Endodermal cell (in vitro differentiated cells): ENCODE measurements around the gene DENND1A. TPM values are rescaled to one million over a fixed set of nuclear protein-coding genes. Genes with fewer than 3 reads are reported as not detected.

Source experiments
- DNase-seq: peaks from one replicate; pipeline ENCODE4 v3.0.0-alpha.2; 2017
- H3K27ac ChIP-seq: 2 replicates; pipeline ENCODE4 v1.5.1; 2013; ENCODE audit warnings: mild to moderate bottlenecking, low read depth, low read length, moderate library complexity
- H3K27me3 ChIP-seq: 2 replicates; pipeline ENCODE4 v1.6.1; 2013; ENCODE audit warnings: mild to moderate bottlenecking, low read length, moderate library complexity; ENCODE audit not compliant: insufficient read depth, control insufficient read depth, poor library complexity, severe bottlenecking
- H3K36me3 ChIP-seq: 2 replicates; pipeline ENCODE4 v1.7.0; 2013; ENCODE audit warnings: mild to moderate bottlenecking, low read length, moderate library complexity; ENCODE audit not compliant: control insufficient read depth, insufficient read depth
- H3K4me1 ChIP-seq: one replicate; pipeline ENCODE4 v1.7.0; 2013; ENCODE audit warnings: low read length; ENCODE audit not compliant: control insufficient read depth, insufficient read depth
- H3K4me3 ChIP-seq: 2 replicates; pipeline ENCODE4 v1.5.1; 2013; ENCODE audit warnings: mild to moderate bottlenecking, low read length, moderate library complexity
- H3K9ac ChIP-seq: 2 replicates; pipeline ENCODE4 v1.6.1; 2013; ENCODE audit warnings: mild to moderate bottlenecking, low read length, moderate library complexity; ENCODE audit not compliant: poor library complexity, severe bottlenecking; ENCODE audit errors: extremely low read depth
- H3K9me3 ChIP-seq: 2 replicates; pipeline ENCODE4 v1.6.1; 2013; ENCODE audit warnings: mild to moderate bottlenecking, low read length, moderate library complexity; ENCODE audit not compliant: control insufficient read depth
- H3K27ac Mint-ChIP-seq: 2 replicates; pipeline ENCODE4 v1.8.0; 2020; ENCODE audit warnings: mixed read lengths
- H3K27me3 Mint-ChIP-seq: 2 replicates; pipeline ENCODE4 v1.8.0; 2021; ENCODE audit warnings: mild to moderate bottlenecking, mixed read lengths; ENCODE audit not compliant: insufficient read depth
- H3K36me3 Mint-ChIP-seq: 2 replicates; pipeline ENCODE4 v1.8.0; 2020; ENCODE audit warnings: low read depth, mixed read lengths
- H3K4me1 Mint-ChIP-seq: 2 replicates; pipeline ENCODE4 v1.8.0; 2020; ENCODE audit warnings: mixed read lengths
- H3K4me3 Mint-ChIP-seq: 2 replicates; pipeline ENCODE4 v1.8.0; 2020; ENCODE audit warnings: mild to moderate bottlenecking, moderate library complexity, mixed read lengths
- H3K9me3 Mint-ChIP-seq: 2 replicates; pipeline ENCODE4 v1.8.0; 2020; ENCODE audit warnings: mild to moderate bottlenecking, mixed read lengths
- CTCF ChIP-seq: fragments of 200-600 bp; sonication (generic); conservative IDR thresholded peaks from 2 replicates; pipeline ENCODE4 v1.5.0; 2021; ENCODE audit warnings: antibody characterized with exemption, mild to moderate bottlenecking
- WGBS, 2 experiments: methylation state at CpG; one replicate each; pipeline versions ENCODE4 v1.1.5 to v1.1.7; 2013; ENCODE audit warnings: missing lambda C conversion rate in 2 of 2, mixed read lengths in 1 of 2; ENCODE audit not compliant: insufficient coverage in 1 of 2, insufficient read length in 1 of 2; 5-methylcytosine and 5-hydroxymethylcytosine counted together
- total RNA-seq, 2 donors: library from RNA; stranded (reverse); fragmentation: NEBNext Ultra II Directional in 1 of 2; extraction: Animal tissue kit (Norgen Biotek cat#: 25700) in 1 of 2; gene quantifications; 2 replicates in 1 of 2; 3 replicates in 1 of 2; pipeline ENCODE4 v1.2.1, GENCODE V29; 2021

DENND1A gene
- total RNA-seq, 2 donors from 2014 or later, result 29.5 to 38.4 TPM

- Histone ChIP-seq H3K27me3 (no peaks in the 10 kb centered on the region), H3K27ac (no peak overlapping the region), H3K4me1 (no peaks in the 10 kb centered on the region), H3K36me3 (no peaks in the 10 kb centered on the region), H3K9me3 (peaks cover 16% of the 10 kb centered on the region), H3K9ac (no peak overlapping the region), H3K4me3 (no peak overlapping the region)
- Mint-ChIP-seq H3K27me3 (no peaks in the 10 kb centered on the region), H3K4me1 (peaks cover 29% of the 10 kb centered on the region), H3K9me3 (peaks cover 17% of the 10 kb centered on the region), H3K36me3 (peaks cover 19% of the 10 kb centered on the region), H3K4me3 (no peak overlapping the region), H3K27ac (no peak overlapping the region)
- WGBS, 2 experiments, result 94% methylated on average over 1 of the region's 3 CpGs; no CpG with 5 or more reads in 1 of the 2 experiments
- no peak for TF ChIP-seq CTCF
- no peak for DNase-seq
These were observed 6.0 kb downstream of the DENND1A start for GRCh38 chr9:123923884-123924283.

DNA sequence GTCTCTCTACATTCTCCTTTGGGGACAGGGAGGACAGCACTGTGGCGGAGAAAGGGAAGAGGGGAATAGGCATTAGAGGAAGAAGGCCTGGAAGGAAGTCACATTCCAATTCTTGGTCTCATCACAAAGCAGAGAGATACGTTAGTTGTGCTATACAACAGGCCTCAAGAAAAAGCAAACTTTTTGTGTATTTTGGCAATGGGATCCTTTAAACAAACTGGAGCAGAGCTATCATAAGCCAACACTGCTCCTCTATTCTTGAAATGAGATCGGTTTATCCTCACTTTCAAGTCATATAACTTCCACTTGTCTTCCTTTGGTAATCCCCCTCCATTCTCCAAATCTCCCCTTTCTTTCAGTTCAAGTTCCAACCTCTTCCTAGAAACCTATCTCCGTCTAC is 6.5 kb downstream of the DENND1A start:
- H3K36me3 Mint-ChIP-seq, result peaks cover 24% of the 10 kb centered on the region
- Histone ChIP-seq H3K4me1 (no peaks in the 10 kb centered on the region), H3K27ac (no peak overlapping the region), H3K27me3 (no peaks in the 10 kb centered on the region), H3K36me3 (no peaks in the 10 kb centered on the region), H3K9ac (no peak overlapping the region), H3K4me3 (no peak overlapping the region), H3K9me3 (peaks cover 16% of the 10 kb centered on the region)
- peaks cover 25% of the 10 kb centered on the region for H3K4me1 Mint-ChIP-seq
- H3K27ac Mint-ChIP-seq, result no peak overlapping the region
- H3K9me3 Mint-ChIP-seq, result peaks cover 17% of the 10 kb centered on the region
- no peak for DNase-seq
- H3K4me3 Mint-ChIP-seq, result no peak overlapping the region
- TF ChIP-seq CTCF, result no peak
- no peaks in the 10 kb centered on the region for H3K27me3 Mint-ChIP-seq
- WGBS, 2 experiments, result 92 to 96% methylated on average over 3 to 4 of the region's 4 CpGs

DNA sequence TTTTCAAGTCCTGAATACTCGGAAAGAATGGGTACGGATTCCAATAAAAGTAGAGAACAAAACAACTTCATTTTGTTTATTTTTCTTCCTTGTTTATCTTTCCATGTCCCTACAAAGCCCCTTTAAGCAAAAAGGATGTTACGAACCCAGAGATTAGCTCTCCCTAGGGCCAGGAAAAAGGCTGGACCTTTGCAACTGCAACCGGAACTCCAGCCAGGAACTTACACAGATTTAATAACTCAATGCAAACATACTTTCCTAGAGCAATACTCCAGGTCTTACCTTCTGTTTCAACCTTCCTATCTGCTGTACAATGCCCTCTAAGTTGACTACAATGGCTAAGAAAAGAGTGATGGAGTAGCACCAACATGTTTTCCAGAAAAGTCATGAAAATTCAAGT is 7.0 kb downstream of the DENND1A start:
- H3K9me3 Mint-ChIP-seq, result peaks cover 17% of the 10 kb centered on the region
- Histone ChIP-seq H3K4me1 (no peaks in the 10 kb centered on the region), H3K27me3 (no peaks in the 10 kb centered on the region), H3K27ac (no peak overlapping the region), H3K4me3 (no peak overlapping the region), H3K9me3 (peaks cover 16% of the 10 kb centered on the region), H3K36me3 (no peaks in the 10 kb centered on the region), H3K9ac (no peak overlapping the region)
- H3K36me3 Mint-ChIP-seq, result peaks cover 25% of the 10 kb centered on the region
- no peak overlapping the region for H3K4me3 Mint-ChIP-seq
- H3K4me1 Mint-ChIP-seq, result peaks cover 20% of the 10 kb centered on the region
- H3K27me3 Mint-ChIP-seq, result no peaks in the 10 kb centered on the region
- TF ChIP-seq CTCF, result no peak
- H3K27ac Mint-ChIP-seq, result no peak overlapping the region
- WGBS, 2 experiments, result 92 to 95% methylated on average over 2 to 4 of the region's 4 CpGs
- no peak for DNase-seq
